ENCODE data around the gene RALB.

- TF ChIP-seq POLR2AphosphoS5 (IDR thresholded peaks at IDR 0.05; ENCODE audit: borderline replicate concordance, low read depth, low read length) (no peak), EZH2 (IDR thresholded peaks at IDR 0.05) (no peak)
These were observed 48.6 kb downstream of the RALB start for GRCh38 chr2:120301284-120301683.

Data from SK-N-MC (cell line).